SK-N-DZ (cell line): ENCODE measurements around the gene ZNF451.
"Not testable (repeated sequence)": the region's sequence is repeated elsewhere in the genome, so short reads cannot be mapped to it uniquely, and the experiment has no call there.

Experiments
- DNase-seq: peaks from one replicate; pipeline ENCODE4 v3.0.0-alpha.2; 2015; ENCODE audit warnings: low spot score

ZNF451 gene

DNA sequence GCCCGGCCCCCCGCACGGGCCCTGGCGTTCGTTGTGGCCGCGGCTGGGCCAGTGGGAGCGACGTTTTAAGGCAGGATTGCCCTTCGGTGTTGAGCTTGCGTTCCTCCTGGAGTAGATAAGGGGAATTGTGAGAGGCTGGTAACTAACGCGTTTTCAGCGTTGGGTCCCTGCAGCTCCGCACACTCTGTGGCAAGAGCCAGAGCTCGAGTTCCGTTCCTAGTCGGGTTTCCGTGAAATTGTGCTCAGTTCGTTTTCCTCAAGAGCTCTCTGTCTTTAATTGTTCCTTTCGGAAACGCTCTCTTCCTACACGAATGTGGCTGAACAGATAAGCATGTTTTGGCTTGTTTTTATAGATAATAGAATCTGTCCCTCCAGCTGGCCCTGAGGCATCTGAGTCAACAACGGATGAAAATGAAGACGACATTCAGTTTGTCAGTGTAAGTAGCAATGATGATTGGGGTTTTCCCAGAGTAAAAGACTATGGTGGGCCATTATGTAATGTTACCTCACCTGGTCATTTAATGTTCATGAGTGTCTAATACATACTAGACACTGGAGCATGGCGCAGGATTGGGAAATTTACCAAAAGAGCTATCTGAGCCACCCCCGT is 575 bp downstream of the ZNF451 start:
- DNase-seq = not testable (repeated sequence)

DNA sequence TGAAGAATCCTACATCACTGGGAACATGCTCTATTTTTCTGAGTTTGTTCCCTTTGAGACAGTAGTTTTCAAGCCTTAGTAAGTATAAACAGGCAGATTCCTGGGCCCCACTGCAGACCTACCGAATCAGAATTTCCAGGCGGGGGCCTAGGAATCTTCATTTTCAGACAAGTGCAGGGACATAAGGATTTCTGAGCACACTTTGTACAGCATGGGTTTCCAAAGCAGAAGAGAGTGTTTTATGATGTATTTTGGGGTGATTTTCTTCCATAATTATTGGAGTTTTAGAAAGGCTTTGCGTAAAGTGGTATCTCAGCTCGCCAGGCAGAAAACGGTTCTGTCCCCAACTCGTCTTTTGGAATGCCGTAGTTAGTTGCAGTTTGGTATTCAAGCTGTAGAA is 1.4 kb downstream of the ZNF451 start:
- DNase-seq = not testable (repeated sequence)

DNA sequence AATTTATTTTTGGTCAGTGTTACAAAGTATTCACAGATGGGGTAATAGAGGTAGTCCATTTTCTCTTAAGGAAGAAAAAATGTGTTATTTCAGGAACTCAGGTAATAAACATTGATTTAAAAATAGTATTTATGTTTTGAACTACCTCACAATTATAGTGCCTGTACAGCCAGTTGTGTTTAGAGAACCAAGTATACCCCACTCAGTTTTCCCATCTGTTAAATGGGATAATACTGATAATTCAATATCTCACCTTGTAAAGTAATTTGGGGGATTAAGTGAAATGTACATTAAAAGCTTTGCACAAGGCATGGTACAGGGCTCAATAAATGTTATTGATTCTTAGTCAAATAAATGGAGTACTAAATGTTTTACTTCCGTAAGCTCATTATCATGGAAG is 4.7 kb downstream of the ZNF451 start:
- no peak for DNase-seq

DNA sequence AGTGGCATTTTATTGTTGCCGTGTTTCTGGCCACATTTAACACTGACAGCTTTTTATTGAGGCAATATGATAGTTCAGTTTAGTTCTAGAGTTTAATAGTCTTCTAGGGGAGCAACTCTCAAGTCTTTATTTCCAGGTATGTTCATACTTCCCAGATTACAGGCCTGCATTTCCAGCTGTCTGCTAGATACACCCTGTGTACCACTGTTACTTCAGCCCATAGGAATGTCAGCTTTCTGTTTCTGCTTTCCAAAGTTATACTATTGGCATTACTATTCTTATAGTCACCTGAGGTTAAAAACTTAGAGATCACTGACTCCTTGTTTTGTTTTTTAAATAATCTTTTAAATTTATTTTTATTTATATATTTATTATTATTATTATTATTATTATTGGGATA is 7.6 kb downstream of the ZNF451 start:
- DNase-seq = no peak

DNA sequence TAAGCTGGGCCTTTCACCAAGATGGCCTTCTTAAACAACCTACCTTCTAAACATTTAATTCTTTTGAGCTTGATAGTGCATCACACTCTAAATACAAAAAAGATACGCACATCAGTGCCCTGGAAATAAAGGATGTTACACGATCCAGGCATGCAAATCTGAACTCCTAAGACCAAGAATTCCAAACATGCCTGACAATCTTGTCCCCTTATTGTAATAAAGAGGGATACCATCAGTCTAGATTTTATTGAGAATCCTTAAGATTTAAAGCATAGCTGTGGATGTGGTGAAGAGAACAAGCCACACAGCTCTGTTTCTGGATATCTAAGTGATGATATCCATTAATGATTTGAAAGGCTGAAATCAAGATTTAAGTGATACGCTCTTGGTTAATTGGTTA is 13.0 kb downstream of the ZNF451 start:
- no peak for DNase-seq

DNA sequence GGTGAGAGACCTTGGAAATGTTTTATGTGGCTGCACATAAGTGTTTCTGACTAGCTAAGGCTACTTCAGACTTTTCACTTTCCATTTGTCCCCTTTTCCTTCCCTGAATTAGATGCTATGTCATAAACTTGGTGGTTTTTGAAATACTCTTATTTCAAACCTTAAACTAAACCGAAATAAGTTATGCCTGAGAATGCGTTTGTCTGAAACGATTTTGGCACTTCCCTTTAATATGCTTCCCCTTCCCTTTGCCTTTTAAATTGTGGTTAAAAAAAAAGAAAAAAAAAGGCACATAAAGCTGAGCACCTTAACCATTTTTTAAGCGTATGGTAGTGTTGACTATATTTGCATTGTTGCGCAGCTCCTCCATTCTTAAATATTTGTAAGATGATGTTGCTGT is 14.3 kb downstream of the ZNF451 start:
- no peak for DNase-seq

DNA sequence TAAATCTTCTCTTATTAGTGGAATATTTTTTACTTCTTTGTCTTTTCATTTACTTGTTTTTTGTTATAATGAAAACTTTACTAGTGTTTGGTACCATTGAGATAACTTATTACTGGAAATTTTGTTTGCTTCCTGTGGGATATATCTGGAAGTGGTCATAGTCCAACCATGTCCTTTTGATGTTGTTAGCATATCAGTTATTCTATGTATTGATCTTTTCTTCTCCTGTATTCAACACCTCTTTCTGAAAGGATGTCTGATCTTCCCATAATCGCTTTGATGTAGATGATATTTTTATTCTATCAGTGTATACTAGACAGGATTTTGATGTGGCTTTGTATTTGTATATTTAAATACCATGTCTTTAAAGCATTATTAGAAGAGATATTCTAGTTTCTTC is 17.0 kb downstream of the ZNF451 start:
- no peak for DNase-seq

DNA sequence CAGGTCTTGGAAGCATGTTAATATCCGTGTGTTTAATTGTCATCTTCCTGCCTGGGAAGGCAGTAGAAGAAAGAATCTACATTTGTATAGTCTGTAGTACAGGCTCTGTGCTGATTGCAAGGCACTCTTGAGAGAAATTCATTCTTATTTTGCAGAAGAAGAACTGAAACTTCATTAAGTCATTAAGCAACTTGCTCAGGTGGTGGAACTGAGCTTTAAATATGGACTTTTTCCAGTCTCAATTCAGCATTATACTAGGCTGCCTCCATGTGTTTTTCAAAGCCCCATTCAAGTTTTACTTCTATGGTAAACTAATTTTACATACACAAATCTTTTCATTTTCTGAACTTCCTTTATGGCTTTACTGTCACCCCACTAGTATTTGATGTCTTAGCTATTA is 18.7 kb downstream of the ZNF451 start:
- no peak for DNase-seq

DNA sequence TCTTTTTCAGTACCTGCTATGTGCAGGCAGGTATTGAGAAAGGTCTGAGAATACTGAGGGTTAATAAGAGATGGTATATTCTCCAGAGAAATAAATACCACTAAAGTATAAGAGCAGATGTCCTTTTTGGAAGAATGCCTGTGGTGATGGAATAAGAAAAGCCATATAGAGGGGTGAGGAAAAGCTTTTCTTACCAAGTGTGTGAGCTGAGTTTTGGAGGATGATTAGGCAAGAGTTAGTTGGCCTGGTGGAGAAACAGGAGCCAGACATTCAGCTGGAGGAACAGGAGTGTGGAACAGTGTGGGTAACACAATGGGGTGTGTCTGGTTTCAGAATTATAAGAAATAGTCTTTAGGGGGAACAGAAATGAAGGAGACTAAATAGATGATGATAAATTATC is 19.9 kb downstream of the ZNF451 start:
- no peak for DNase-seq

DNA sequence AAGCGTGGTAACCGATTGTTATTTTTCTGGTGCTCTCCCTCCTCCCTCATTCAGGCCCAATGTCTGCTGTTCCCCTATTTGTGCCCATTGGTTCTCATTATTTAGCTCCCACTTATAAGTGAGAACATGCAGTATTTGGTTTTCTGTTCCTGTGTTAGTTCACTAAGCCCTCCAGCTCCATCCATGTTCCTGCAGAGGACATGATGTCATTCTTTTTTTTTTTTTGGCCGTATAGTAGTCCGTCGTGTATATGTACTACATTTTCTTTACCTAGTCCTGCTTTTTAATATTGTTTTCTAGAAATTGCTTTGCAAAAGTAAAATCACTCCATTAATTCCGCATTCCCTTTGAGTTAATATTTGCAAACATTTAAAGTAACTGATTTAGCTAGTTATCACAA is 23.1 kb downstream of the ZNF451 start:
- no peak for DNase-seq

DNA sequence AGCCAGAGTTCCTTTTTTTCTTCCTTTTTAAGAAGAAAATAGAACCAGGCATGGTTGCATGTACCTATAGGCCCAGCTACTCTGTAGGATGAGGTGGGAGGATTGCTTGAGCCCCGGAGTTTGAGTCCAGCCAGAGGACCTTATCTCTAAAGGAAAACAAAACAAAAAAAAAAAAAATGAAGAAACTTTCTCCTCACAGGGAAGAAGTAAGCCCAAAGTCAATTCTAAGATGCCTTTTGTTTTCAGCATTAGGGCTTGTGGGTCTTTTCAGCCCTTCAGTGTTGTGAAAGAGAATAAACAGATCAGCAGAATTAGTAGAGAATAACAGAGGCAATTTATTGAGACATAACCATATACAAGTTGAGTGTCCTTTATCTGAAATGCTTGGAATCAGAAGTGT is 26.8 kb downstream of the ZNF451 start:
- no peak for DNase-seq

DNA sequence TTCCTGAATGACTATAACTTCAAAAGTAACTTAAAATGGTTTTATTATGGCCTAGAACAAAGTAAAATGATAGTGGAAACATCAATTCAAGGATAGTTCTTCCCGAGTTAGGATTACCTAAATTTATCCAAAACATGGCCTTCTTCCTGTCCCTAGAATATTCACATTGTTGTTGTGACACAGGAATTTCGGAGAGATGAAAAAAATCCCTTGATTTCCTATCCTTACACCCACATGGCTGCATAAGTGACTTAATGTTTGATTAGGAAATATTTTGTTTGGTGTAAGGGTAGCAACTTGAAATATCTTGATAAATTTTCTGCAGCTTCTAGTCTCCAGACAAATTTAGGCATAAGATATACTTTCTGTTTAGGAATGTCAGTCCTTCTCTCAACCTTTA is 27.8 kb downstream of the ZNF451 start:
- DNase-seq = no peak

DNA sequence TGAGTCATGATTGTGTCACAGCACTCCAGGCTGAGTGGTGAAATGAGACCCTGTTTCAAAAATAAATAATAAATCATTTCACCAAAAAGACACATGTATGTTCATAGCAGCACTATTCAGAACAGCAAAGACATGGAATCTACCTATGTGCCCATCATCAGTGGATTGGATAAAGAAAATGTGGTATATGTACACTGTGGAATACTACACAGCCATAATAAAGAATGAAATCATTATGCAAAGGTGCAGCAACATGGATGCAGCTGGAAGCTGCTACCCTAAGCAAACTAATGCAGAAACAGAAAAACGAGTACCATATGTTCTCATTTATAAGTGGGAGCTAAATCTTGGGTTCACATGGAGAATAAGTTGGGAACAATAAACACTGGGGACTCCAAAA is 33.1 kb downstream of the ZNF451 start:
- no peak for DNase-seq

DNA sequence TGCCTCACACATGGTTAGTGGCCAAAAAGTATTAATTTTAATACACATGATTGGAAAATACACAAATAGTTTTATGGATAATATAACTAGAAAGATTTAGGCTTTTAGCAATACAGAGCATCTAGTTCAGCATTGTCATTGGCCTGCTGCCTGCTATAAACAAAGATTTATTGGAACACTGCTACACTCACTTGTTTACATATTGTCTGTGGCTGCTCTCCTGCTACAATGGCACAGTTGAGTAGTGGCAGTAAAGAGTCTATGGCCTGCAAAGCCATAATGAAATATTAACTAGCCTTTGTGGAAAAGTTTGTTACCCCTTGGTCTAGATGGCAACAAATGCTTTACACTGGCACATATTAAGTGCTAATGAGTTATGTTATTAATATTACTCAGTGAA is 37.8 kb downstream of the ZNF451 start:
- no peak for DNase-seq

DNA sequence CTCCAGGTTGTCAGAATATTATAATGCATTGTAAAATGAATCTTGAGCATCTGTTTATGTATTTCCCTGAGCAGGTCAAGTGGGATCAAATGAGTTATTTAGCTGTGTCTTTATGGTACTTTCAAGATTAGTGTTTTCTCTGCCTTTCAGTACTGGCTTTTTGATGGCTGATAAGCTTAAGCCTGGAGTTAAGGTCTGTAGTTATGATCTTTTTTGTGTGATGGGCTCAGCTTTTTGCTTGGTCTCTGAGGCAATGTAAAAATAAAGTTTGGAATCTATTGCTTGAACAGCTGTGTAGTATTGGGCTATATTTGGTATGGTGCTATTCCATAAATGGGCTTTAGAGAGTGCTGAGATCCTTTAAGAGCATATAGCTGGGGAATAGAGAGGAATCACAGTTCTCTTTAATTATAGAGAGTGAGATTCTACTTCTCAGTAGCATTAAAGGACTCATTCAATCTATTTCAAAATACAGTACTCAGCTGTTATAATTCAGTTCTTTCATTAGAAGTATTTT is 40.7 kb downstream of the ZNF451 start:
- peak; percentile 16 for DNase-seq

DNA sequence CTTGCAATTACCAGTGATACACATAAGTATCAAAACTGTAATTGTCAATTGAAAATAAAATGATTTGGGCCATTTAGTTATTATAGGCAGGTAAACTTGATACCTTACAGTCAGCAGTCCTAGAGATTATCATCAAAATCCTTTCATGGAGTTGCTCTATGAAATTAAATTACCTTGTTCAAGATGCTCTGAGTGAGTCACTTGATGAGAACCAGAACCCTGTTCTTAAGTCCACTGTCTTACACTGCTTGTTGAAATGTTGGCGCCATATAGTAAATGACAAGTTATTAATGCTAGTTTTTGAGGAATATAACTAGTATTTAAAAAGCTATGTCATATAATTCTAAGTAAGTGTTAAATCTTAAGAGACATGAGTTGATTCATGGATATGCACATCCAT is 45.0 kb downstream of the ZNF451 start:
- DNase-seq = peak; percentile 97

DNA sequence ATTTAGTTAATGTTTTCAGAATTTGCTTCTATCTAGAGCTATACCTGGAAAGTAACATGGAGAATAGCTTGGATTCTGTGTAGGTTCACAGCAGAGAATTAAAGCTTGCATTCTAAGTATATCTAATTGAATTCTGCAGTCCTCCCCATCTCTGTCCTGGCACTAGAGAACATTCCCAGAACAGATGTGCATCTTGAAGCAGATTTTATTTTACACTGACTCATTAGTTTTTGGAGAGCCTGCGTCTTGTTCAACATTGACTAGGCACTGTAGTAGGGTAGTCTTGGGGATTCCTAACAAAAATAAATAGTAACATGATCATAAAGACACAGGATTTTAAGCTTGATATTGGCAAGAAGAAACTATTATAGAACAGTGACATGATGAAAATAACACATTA is 45.9 kb downstream of the ZNF451 start:
- DNase-seq = peak; percentile 80

DNA sequence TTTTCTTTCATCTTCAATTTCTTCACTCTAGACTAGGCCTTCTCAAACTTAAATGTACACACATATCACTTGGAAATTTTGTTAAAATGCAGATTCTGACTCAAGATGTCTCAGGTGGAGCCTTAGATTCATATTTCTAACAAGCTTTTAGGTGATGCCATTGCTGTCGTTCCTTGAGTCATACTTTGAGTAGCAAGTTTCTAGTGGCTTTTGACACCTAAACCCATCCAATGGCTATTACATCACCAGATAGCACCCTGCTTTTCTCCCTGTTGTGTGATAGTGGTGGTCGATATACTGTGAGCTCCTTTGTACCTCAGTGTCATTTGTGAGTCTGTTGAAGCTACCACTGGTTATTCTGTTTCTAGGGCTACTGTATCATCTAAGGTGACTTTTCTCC is 47.4 kb downstream of the ZNF451 start:
- DNase-seq = no peak

DNA sequence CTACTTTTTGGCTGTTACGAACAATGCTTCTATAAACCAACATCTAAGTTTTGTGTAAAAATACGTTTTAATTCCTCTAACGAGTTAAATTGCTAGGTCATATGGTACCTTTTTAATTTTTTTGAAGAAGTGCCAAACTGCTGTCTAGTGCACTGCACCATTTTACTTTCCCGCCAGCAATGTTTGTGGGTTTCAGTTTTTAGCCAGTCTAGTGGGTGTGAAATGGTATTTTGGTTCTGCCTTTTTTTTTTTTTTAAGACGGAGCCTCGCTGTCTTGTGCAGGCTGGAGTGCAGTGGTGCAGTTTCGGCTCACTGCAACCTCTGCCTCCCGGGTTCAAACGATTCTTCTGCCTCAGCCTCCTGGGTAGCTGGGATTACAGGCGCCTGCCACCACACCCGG is 48.0 kb downstream of the ZNF451 start:
- no peak for DNase-seq

DNA sequence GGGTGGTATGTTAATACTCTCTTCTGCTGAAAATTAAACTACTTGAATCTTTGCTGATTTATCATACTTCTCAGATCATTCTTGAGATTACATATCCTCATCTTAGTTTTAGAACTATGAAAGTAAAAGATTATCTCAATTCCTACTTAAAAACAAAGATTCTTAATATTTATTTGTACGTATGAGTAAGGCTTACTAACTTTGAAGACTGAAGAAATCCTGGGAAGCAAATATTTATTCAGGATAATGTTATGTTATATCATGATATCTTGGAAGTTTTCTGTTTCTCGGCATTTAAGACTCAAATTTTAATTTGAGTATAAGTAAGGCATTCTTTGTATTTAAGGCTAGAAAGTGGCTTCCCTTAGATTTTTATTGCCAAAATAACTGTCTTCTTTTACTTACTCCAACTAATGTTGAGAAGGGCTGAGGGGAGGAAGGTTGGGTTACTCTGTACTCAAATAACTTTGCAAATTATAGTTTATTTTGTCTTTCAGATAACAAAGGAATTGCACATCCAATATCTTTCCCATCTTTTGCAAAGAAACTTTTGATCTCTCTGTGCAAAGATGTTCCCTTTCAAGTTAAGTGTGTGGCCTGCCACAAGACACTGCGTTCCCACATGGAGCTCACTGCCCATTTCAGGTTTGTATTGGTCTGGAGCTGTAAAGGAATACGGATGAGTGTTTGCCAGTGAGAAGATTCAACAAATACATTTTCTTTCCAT is 51.6 kb downstream of the ZNF451 start:
- no peak for DNase-seq

DNA sequence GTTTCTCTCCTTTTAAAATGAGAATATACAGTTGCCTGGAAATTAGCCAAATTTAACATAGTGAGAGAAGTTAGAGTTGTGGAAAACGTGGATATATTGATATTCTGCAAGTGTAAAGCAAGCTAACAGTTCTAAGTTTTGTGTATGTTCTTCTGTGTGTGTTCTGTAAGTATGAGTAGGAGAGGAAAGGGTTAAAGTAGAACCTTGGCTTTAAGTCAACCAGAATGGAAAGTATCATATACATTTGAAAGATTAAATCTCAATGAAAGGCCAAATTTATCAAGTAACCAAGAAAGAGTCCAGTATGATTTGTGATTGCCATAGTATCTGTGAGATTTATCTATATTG is 52.2 kb downstream of the ZNF451 start:
- DNase-seq = no peak

DNA sequence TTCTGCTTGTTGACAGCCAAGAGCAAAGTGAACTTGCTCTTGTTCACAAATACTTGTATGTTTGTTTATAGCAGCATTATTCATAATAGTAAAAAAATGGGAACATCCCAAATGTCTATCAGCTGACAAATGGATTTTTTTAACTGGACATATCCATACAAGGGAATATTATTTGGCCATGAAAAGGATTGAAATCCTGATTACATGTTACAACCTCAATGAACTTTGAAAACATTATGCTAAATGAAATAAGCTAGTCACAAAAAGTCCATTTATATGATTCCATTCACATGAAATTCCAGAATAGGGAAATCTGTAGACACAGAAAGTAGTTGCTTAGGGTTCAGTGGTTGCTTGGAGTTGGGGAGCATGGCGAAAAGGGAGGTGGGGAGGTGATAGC is 53.7 kb downstream of the ZNF451 start:
- DNase-seq = no peak

DNA sequence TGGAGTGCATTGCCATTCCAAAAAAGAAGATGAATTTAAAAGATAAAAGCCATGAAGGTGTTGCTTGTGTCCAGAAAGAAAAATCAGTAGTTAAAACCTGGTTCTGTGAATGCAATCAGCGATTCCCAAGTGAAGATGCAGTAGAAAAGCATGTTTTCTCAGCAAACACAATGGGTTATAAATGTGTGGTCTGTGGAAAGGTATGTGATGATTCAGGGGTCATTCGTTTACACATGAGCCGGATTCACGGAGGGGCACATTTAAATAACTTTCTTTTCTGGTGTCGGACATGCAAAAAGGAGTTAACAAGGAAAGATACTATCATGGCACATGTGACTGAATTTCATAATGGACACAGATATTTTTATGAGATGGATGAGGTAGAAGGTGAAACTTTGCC is 57.4 kb downstream of the ZNF451 start:
- DNase-seq = no peak
